ENCODE data around the gene NMUR1.

Gene NMUR1

DNA sequence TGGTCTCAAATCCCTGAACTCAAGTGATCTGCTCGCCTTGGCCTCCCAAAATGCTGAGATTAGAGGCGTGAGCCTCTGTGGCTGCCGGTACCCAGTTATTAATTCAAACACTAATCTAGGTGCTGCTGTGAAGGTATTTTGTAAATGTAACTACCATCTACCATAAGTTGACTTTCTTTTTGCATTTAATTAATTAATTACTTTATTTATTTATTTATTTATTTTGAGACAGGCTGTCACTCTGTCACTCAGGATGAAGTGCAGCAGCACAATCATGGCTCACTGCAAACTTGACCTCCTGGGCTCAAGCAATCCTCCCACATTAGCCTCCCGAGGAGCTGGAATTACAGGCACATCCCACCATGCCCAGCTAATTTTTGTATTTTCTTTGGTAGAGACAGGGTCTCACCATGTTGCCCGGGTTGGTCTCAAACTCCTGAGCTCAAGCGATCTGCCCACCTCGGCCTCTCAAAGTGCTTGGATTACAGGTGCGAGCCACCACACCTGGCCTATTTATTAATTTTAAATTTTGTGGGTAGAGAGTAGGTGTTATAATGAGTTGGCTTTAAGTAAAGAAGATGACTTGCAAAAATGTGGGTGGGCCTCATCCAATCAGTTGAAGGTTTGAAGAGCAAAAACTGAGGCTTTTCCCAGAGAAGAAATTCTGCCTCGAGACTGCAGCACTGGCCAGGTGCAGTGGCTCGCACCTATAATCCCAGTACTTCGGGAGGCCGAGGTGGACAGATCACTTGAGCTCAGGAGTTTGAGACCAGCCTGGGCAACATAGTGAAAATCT, 17.3 kb upstream of the NMUR1 start:
- no peak for DNase-seq (ENCODE audit: low spot score in 2 of 2)

DNA sequence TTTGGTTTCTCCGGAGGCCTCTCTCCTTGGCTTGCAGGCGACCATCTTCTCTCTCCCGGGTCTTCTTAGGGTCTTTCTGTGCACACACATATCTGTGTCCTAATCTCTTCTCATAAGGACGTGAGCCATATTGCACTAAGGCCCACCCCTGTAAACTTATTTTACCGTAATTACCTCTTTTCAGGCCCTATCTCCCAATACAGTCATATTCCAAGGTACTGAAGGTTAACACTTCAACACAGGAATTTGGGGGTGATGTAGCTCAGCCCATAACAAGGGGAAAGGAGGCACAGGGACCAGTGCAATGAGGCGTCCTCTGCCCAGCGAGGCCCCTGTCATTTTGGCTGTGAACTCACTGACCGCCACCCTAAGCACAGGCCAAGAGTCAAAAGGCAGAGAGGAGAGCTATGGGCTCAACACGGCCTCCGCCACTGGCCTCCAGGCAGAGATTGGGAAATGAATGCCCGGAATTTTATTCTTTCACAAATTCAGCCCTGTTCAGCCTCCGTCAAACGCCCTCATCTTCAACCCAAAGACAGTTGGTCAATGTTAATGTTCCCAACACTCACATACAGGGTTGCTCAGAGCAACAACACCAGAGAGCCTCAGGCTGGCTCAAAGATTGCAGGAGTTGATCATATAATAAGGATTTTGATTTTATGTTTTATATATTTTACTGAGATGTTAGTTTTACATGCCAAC, 15.9 kb upstream of the NMUR1 start:
- DNase-seq (ENCODE audit: low spot score in 2 of 2), result no peak
- Mint-ChIP-seq H3K4me3 (peak overlapping the region; percentile 66), H3K36me3 (ENCODE audit: insufficient read depth) (peaks cover 4% of the 10 kb centered on the region), H3K27me3 (no peaks in the 10 kb centered on the region), H3K27ac (ENCODE audit: low read depth) (peak overlapping the region; percentile 92), H3K9me3 (peaks cover 6% of the 10 kb centered on the region), H3K4me1 (peaks cover 54% of the 10 kb centered on the region)
- ATAC-seq (replicated peaks; ENCODE audit: extremely low read depth, poor library complexity, severe bottlenecking), result no peak

More for the DNA sequence above, 17.3 kb upstream of the NMUR1 start:
- no peak overlapping the region for H3K4me3 Mint-ChIP-seq
- peaks cover 7% of the 10 kb centered on the region for H3K36me3 Mint-ChIP-seq (ENCODE audit: insufficient read depth)
- H3K9me3 Mint-ChIP-seq, result peaks cover 3% of the 10 kb centered on the region
- H3K4me1 Mint-ChIP-seq, result peaks cover 42% of the 10 kb centered on the region
- H3K27ac Mint-ChIP-seq (ENCODE audit: low read depth), result peak overlapping the region; percentile 92
- no peak for ATAC-seq (replicated peaks; ENCODE audit: extremely low read depth, poor library complexity, severe bottlenecking)
- H3K27me3 Mint-ChIP-seq, result no peaks in the 10 kb centered on the region

DNA sequence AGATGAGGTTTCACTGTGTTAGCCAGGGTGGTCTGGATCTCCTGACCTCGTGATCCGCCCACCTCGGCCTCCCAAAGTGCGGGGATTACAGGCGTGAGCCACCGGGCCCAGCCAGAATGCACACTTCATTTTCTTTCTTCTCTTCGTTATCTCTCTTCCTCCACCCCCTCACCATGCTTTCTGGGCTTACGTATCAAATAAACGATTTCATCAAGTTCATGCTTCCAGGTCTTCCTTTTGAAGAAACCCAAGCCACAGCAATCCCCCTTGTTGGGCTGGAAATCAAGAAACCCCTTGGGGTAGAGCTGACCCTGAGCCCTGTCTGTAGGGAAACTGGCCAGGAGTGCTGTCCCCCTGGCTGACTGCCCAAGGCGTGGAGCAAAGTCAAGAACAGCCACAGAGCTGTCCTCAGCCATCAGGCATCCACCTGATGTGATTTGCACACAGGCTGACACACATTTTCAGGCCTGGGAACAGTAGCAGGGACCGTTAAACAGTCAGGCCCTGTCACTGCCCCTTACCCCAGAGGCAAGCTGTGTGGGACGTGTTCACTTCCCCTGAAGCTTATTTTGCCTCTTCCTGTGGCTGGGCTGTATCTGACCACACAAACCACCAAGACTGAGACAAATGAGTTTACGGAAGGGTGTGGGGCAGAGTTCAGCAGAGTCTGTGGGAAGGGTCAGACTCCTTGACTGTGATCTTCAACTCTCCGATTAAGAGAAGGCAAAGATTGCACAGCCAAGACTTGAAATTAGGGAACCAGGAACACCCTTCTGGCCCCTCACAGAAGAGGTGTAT, 15.1 kb upstream of the NMUR1 start:
- Mint-ChIP-seq H3K9me3 (peaks cover 6% of the 10 kb centered on the region), H3K27me3 (no peaks in the 10 kb centered on the region), H3K27ac (ENCODE audit: low read depth) (peak overlapping the region; percentile 92), H3K4me1 (peaks cover 55% of the 10 kb centered on the region), H3K4me3 (peak overlapping the region; percentile 66), H3K36me3 (ENCODE audit: insufficient read depth) (peaks cover 4% of the 10 kb centered on the region)
- DNase-seq (ENCODE audit: low spot score in 2 of 2), result peak in 1 of 2 donors; percentile 27
- peak; percentile 88 for ATAC-seq (replicated peaks; ENCODE audit: extremely low read depth, poor library complexity, severe bottlenecking)

DNA sequence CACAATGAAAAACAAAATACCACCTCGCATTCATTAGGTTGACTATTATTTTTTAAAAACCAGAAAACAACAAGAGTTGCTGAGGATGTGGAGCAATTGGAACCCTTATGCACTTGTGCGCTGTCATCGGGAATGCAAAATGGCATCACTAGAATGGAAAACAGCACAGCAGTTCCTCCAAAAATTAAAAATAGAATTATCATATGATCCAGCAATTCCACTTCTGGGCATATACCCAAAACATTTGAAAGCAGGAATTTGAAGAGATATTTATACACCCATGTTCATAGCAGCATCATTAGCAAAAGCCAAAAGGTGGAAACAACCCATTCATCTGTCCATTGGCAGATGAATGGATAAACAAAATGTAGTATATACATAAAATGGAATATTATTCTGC, 11.9 kb upstream of the NMUR1 start:
- peaks cover 2% of the 10 kb centered on the region for H3K36me3 Mint-ChIP-seq (ENCODE audit: insufficient read depth)
- peaks cover 44% of the 10 kb centered on the region for H3K4me1 Mint-ChIP-seq
- no peak overlapping the region for H3K27ac Mint-ChIP-seq (ENCODE audit: low read depth)
- H3K9me3 Mint-ChIP-seq, result peaks cover 6% of the 10 kb centered on the region
- no peaks in the 10 kb centered on the region for H3K27me3 Mint-ChIP-seq
- DNase-seq (ENCODE audit: low spot score in 2 of 2) (no peak), ATAC-seq (replicated peaks; ENCODE audit: extremely low read depth, poor library complexity, severe bottlenecking) (no peak)
- no peak overlapping the region for H3K4me3 Mint-ChIP-seq

DNA sequence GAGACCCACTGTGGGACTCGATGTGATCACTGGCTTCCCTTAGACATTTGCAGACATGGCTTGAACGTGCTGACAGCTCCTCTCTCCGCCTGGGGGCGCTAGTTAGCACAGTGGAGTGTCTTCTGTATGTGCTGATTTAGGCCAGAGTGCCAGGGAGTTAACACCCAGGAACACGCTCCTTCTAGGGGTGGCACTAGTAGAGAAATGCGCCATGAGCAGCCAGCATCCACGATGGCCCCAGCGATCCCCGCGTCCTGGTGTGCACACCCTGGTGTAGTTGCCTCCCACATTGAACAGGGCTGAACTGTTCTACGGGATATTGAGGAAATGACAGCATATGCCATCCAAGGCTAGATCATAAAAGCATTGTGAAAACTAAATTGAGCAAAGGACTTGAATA, 11.4 kb upstream of the NMUR1 start:
- peaks cover 2% of the 10 kb centered on the region for H3K36me3 Mint-ChIP-seq (ENCODE audit: insufficient read depth)
- peaks cover 6% of the 10 kb centered on the region for H3K9me3 Mint-ChIP-seq
- H3K27me3 Mint-ChIP-seq, result no peaks in the 10 kb centered on the region
- H3K27ac Mint-ChIP-seq (ENCODE audit: low read depth), result no peak overlapping the region
- no peak overlapping the region for H3K4me3 Mint-ChIP-seq
- DNase-seq (ENCODE audit: low spot score in 2 of 2) (no peak), ATAC-seq (replicated peaks; ENCODE audit: extremely low read depth, poor library complexity, severe bottlenecking) (no peak)
- peaks cover 44% of the 10 kb centered on the region for H3K4me1 Mint-ChIP-seq

DNA sequence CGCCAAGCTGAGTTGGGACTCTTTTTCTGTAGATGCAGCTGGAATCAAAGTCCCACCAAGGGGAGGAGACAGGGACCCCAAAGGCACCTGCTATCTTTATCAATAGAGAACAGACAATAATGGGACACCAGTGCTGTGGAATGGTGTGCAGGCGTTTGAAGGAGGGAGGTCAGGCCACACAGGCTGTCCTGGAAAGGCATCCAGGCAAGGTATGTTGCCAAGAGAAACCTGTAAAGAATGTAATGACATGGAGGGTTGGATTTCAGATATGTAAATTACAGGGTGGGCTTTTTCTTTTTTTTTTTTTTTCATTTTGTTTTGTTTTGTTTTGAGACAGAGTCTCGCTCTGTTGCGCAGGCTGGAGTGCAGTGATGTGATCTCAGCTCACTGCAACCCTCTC, 9.7 kb upstream of the NMUR1 start:
- Mint-ChIP-seq H3K4me1 (peaks cover 29% of the 10 kb centered on the region), H3K9me3 (peaks cover 6% of the 10 kb centered on the region), H3K36me3 (ENCODE audit: insufficient read depth) (peaks cover 2% of the 10 kb centered on the region), H3K27me3 (no peaks in the 10 kb centered on the region), H3K4me3 (no peak overlapping the region), H3K27ac (ENCODE audit: low read depth) (no peak overlapping the region)
- ATAC-seq (replicated peaks; ENCODE audit: extremely low read depth, poor library complexity, severe bottlenecking) (no peak), DNase-seq (ENCODE audit: low spot score in 2 of 2) (no peak)

DNA sequence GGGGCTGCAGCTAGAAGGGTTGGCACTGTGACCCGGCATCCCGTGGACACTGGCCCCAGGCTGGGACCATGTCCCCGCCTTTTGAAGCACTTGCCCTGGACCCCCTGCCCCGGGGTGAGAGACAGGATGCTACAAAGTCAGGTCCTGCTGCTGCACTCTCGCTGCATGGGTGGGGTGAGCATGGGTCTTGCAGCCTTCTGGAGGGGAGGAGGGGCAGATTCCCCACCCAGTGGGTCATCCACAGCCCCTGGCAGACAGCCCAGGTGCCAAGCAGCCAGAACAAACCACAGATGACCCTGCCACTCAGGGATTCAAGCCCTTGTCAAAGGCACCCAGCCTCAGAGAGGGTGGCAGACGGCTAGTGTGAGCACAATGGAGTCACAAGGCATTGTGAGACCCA, 5.7 kb upstream of the NMUR1 start:
- Mint-ChIP-seq H3K27ac (ENCODE audit: low read depth) (no peak overlapping the region), H3K4me1 (peaks cover 35% of the 10 kb centered on the region), H3K9me3 (no peaks in the 10 kb centered on the region), H3K36me3 (ENCODE audit: insufficient read depth) (no peaks in the 10 kb centered on the region), H3K4me3 (no peak overlapping the region), H3K27me3 (no peaks in the 10 kb centered on the region)
- ATAC-seq (replicated peaks; ENCODE audit: extremely low read depth, poor library complexity, severe bottlenecking) (no peak), DNase-seq (ENCODE audit: low spot score in 2 of 2) (no peak)

DNA sequence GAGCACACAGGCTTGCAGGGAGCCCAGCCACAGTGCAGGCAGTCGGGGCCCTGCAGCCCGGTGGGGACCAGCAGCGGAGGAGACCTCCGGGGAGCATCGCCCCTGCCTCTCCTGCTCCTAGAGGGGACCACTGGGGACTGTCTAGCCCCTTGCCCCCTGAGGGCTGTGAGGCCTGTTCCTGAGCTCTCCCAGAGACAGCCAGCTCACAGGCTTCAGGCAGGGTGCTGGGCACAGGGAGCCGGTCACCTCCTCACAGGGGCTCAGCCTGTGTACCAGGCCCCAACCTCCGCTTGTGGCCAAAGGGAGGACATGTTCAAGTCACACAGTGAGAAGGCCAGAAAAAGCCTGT, 3.5 kb upstream of the NMUR1 start:
- DNase-seq (ENCODE audit: low spot score in 2 of 2) (no peak), ATAC-seq (replicated peaks; ENCODE audit: extremely low read depth, poor library complexity, severe bottlenecking) (no peak)
- H3K27ac Mint-ChIP-seq (ENCODE audit: low read depth), result no peak overlapping the region
- H3K36me3 Mint-ChIP-seq (ENCODE audit: insufficient read depth), result no peaks in the 10 kb centered on the region
- peaks cover 41% of the 10 kb centered on the region for H3K4me1 Mint-ChIP-seq
- H3K9me3 Mint-ChIP-seq, result no peaks in the 10 kb centered on the region
- no peaks in the 10 kb centered on the region for H3K27me3 Mint-ChIP-seq
- no peak overlapping the region for H3K4me3 Mint-ChIP-seq

DNA sequence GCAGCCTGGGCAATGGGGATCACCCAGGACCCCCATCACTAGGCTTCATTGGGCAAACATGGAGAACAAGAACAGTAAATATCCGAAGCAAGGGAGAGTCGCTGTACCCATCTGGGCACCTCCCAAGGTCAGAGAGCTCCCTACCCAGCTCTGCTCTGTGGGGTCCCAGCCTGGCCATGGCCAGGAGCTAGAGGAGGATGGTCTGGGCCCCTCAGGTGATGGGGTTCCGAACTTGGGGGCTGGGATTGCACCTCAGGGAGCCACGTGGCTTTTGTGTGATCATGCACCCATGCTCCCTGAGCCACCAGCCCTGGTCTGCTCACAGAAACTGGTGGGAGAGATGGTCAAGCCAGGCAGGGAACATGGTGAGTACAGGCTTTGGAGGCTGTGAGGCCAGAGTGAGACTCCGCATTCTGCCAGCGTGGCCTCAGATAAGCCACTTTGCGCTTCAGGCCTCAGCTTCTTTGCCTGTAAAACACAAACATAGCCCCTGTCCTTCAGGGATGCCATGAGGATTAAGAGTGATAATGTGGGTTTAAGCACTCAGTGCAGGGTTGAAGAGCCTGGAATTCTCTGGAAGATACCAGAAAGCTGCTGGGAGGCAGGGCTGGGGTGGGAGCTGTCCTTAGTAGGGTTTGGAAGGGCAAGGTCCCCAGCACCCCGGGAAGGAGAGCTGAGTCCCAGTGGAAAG, 3.0 kb upstream of the NMUR1 start:
- Mint-ChIP-seq H3K4me3 (no peak overlapping the region), H3K27me3 (no peaks in the 10 kb centered on the region), H3K27ac (ENCODE audit: low read depth) (no peak overlapping the region), H3K9me3 (no peaks in the 10 kb centered on the region), H3K4me1 (peaks cover 46% of the 10 kb centered on the region), H3K36me3 (ENCODE audit: insufficient read depth) (no peaks in the 10 kb centered on the region)
- no peak for DNase-seq (ENCODE audit: low spot score in 2 of 2)
- no peak for ATAC-seq (replicated peaks; ENCODE audit: extremely low read depth, poor library complexity, severe bottlenecking)

DNA sequence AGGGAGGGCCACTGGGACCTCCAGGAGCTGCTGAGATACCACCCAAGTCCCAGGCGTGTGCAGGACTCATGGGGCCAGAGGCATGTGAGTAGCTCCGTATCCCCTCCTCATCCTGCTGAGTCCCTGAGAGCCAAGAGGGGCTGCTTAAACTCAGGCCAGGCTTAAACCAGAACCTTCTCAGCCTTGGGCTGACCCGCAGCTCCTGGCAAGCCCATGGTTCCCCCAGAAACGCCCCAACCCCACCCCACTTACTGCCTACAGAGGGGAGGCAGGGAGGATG, 2.5 kb upstream of the NMUR1 start:
- ATAC-seq (replicated peaks; ENCODE audit: extremely low read depth, poor library complexity, severe bottlenecking) (no peak), DNase-seq (ENCODE audit: low spot score in 2 of 2) (no peak)
- Mint-ChIP-seq H3K36me3 (ENCODE audit: insufficient read depth) (no peaks in the 10 kb centered on the region), H3K27me3 (no peaks in the 10 kb centered on the region), H3K9me3 (no peaks in the 10 kb centered on the region), H3K27ac (ENCODE audit: low read depth) (no peak overlapping the region), H3K4me1 (peaks cover 52% of the 10 kb centered on the region), H3K4me3 (no peak overlapping the region)

DNA sequence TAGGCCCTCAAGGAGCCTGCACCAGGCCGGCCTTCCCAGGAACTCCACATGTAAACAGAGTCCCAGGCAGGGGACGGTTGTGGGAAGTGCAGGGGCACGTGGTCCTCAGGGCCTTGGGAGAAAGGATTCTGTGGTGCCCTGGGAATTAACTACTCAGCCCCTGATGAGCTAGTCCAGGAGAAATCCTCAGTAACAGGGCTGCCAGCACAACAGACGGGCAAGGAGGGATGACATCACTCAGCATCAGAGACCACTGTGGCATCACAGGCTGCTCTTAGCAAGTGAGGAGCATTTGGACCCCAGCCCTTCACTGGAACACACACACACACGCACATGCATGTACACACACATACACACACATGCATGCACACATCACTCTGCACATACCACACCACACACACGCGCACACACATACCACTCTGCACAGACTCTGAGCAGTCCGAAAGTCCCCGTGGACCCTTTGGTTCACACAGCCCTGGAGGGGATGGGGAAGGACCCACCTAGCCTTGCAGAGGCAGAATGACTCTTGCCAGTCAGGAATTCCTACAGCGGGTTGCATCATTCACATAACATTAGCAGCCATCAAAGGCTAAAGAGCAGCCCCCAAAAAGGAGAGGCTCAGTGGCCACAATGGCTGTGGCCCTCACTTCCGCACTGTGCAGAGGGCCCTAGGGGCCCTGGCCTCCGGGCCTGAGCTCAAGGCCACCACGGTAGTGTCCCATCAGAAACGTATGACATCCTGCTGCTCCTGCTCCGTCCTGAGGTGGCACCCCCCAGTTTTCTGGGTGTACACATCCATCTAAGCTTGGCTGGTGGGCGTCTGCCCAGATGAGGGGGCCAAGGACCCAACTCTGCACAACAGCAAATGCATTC, 1.9 kb upstream of the NMUR1 start:
- Mint-ChIP-seq H3K4me1 (peaks cover 55% of the 10 kb centered on the region), H3K36me3 (ENCODE audit: insufficient read depth) (no peaks in the 10 kb centered on the region), H3K4me3 (peak overlapping the region; percentile 12), H3K27me3 (no peaks in the 10 kb centered on the region), H3K9me3 (no peaks in the 10 kb centered on the region), H3K27ac (ENCODE audit: low read depth) (no peak overlapping the region)
- no peak for ATAC-seq (replicated peaks; ENCODE audit: extremely low read depth, poor library complexity, severe bottlenecking)
- no peak for DNase-seq (ENCODE audit: low spot score in 2 of 2)

DNA sequence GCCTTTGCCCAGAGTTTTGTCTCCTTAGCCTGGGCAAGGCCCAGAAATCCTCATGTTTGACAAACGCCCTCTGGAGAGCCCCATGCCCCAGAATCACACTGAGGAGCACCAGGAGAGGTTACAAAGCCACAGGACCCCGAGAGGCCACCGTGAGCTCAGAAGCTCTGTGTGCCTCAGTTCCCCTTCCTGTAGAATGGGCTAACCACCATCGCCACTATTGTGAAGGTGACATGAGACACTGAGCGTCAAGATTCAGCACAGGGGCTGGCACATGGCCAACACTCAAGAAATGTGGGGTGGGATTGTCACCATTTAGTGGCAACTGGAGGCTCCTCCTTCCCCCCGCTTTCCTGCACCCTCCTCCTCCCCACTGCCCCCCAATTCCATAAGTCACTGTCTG, 1.2 kb upstream of the NMUR1 start:
- H3K36me3 Mint-ChIP-seq (ENCODE audit: insufficient read depth), result no peaks in the 10 kb centered on the region
- DNase-seq (ENCODE audit: low spot score in 2 of 2) (no peak), ATAC-seq (replicated peaks; ENCODE audit: extremely low read depth, poor library complexity, severe bottlenecking) (no peak)
- peak overlapping the region; percentile 91 for H3K27ac Mint-ChIP-seq (ENCODE audit: low read depth)
- no peaks in the 10 kb centered on the region for H3K27me3 Mint-ChIP-seq
- H3K9me3 Mint-ChIP-seq, result no peaks in the 10 kb centered on the region
- H3K4me1 Mint-ChIP-seq, result peaks cover 56% of the 10 kb centered on the region
- H3K4me3 Mint-ChIP-seq, result peak overlapping the region; percentile 77

Data from central memory CD8-positive, alpha-beta T cell (primary cell).